GM13977 (cell line): ENCODE measurements around the gene RPRM.

Experiments used
- DNase-seq: peaks from one replicate; pipeline ENCODE4 v3.0.0; 2012; ENCODE audit warnings: low spot score
- in situ Hi-C: fragments of 300-500 bp; cut with MboI; formaldehyde crosslinking; loops from one replicate; pipeline ENCODE4 v1.12.0; 2022; ENCODE audit warnings: low sequenced_read_pairs, low pct_unique_long_range_greater_than_20kb, mixed read lengths, inconsistent platforms; ENCODE audit not compliant: unreplicated experiment
- TF ChIP-seq, protein P1 (sequence below): IDR thresholded peaks from 2 replicates; pipeline ENCODE4 v1.5.1; 2012; ENCODE audit warnings: mild to moderate bottlenecking, control low read depth; ENCODE audit not compliant: insufficient read depth; ENCODE audit errors: extremely low read depth, missing control alignments

Gene RPRM

DNA sequence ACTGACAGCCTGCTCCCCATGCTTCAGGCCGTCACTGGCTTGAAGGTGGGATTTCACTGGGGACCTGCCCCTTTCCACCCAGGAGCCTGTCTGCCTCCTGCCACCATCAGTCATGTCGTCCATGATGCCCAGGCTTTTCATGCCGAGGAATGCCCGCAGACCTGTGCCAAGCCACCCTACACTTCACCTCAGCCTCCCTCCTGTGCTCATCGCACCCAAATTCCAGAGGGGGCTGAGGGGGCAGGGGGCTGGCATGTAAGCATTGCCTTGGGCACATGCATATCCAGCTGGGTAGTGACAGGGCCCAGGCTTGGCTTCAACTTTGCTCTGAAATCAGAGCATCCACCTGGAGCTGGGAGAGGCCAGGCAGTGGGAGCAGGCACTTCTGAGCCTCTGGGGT is 20.9 kb upstream of the RPRM start:
- DNase-seq = no peak
- TF ChIP-seq, protein P1, sequence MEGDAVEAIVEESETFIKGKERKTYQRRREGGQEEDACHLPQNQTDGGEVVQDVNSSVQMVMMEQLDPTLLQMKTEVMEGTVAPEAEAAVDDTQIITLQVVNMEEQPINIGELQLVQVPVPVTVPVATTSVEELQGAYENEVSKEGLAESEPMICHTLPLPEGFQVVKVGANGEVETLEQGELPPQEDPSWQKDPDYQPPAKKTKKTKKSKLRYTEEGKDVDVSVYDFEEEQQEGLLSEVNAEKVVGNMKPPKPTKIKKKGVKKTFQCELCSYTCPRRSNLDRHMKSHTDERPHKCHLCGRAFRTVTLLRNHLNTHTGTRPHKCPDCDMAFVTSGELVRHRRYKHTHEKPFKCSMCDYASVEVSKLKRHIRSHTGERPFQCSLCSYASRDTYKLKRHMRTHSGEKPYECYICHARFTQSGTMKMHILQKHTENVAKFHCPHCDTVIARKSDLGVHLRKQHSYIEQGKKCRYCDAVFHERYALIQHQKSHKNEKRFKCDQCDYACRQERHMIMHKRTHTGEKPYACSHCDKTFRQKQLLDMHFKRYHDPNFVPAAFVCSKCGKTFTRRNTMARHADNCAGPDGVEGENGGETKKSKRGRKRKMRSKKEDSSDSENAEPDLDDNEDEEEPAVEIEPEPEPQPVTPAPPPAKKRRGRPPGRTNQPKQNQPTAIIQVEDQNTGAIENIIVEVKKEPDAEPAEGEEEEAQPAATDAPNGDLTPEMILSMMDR = no peak
- in situ Hi-C loops = no loop called here

GRCh38 chr2:153497938-153498629 is 19.5 kb upstream of the RPRM start:
- no peak for DNase-seq
- TF ChIP-seq, protein P1 = no peak
- in situ Hi-C loops = no loop called here

DNA sequence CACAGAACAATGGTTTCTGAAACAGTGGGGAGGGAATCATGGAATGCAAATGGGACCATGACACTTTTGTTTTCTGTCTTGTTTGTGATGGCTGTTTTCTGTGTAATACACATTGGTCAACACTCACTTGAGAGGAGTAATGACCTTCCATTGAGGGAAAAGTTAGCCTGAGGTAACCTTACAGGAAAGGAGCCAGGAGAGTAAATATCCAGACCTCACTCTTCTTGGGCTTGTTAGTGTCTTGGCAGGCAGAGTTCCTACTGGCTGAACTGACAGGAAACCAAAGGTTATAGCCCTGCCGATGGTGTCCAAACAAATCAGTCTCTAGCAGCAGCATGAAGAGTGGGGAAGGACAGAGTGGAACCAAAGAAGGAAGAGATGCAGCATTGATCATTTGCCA is 17.2 kb upstream of the RPRM start:
- in situ Hi-C loops = no loop called here
- no peak for DNase-seq
- TF ChIP-seq, protein P1 = no peak

GRCh38 chr2:153488072-153488471 is 9.5 kb upstream of the RPRM start:
- in situ Hi-C loops = no loop called here
- TF ChIP-seq, protein P1 = no peak
- no peak for DNase-seq

GRCh38 chr2:153487448-153487847 is 8.9 kb upstream of the RPRM start:
- TF ChIP-seq, protein P1 = no peak
- in situ Hi-C loops = no loop called here
- no peak for DNase-seq

DNA sequence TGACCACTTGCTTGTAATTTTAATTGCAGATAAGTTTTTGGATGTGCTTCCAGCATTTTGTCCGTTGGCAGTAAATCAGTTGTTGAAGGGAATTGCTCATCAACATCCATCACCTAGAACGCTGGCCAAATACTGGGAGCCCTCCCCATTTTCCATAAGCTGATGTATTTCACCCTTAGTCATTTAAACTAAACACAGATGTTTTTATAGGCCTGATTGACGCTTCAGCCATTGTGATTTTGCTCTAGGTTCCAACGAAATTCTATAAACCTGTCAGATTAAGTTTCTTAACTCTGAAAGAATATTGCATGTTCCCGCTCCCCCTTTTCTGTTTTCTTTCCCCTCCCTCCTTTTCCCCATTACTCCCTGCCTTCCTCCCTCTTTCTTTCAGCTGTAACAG is 1.0 kb upstream of the RPRM start:
- TF ChIP-seq, protein P1 = no peak
- no peak for DNase-seq
- in situ Hi-C loops = no loop called here
